Astrocyte (in vitro differentiated cells and primary cell): Measurements from ENCODE around the gene ZNF571. TPM values are rescaled to one million over a fixed set of nuclear protein-coding genes. Genes with fewer than 3 reads are reported as not detected.

Experiments used
- DNase-seq: peaks from one replicate; pipeline ENCODE4 v3.0.0-alpha.2; 2010; ENCODE audit warnings: low read depth
- FAIRE-seq: peaks from 2 replicates; lab custom pipeline; 2011; peaks lifted over from hg19 to GRCh38; lab: Jason Lieb, UNC
- H2AFZ ChIP-seq: 2 replicates; pipeline ENCODE4 v1.6.0; 2012; ENCODE audit warnings: low read depth, low read length, inconsistent platforms
- H3K27ac ChIP-seq: 2 replicates; pipeline ENCODE4 v1.5.1; 2011; ENCODE audit warnings: low read depth, low read length, inconsistent platforms
- H3K27me3 ChIP-seq: 2 replicates; pipeline ENCODE4 v1.6.0; 2011; ENCODE audit warnings: low read length, inconsistent platforms; ENCODE audit not compliant: insufficient read depth
- H3K36me3 ChIP-seq: 2 replicates; pipeline ENCODE4 v1.5.1; 2011; ENCODE audit warnings: low read length, inconsistent platforms; ENCODE audit not compliant: insufficient read depth
- H3K4me1 ChIP-seq: 2 replicates; pipeline ENCODE4 v1.5.1; 2011; ENCODE audit warnings: low read length, inconsistent platforms; ENCODE audit not compliant: insufficient read depth
- H3K4me2 ChIP-seq: 2 replicates; pipeline ENCODE4 v1.6.0; 2012; ENCODE audit warnings: low read length, inconsistent platforms
- H3K4me3 ChIP-seq: 2 replicates; pipeline ENCODE4 v1.5.1; 2011; ENCODE audit warnings: low read depth, mild to moderate bottlenecking, low read length, inconsistent platforms; ENCODE audit not compliant: insufficient read depth
- H3K79me2 ChIP-seq: 2 replicates; pipeline ENCODE4 v1.6.0; 2012; ENCODE audit warnings: mild to moderate bottlenecking, low read length, inconsistent platforms; ENCODE audit not compliant: insufficient read depth
- H3K9ac ChIP-seq: 2 replicates; pipeline ENCODE4 v1.6.0; 2012; ENCODE audit warnings: mild to moderate bottlenecking, low read length, inconsistent platforms
- H3K9me3 ChIP-seq: 2 replicates; pipeline ENCODE4 v1.5.1; 2012; ENCODE audit warnings: low read depth, mild to moderate bottlenecking, low read length, inconsistent platforms; ENCODE audit not compliant: insufficient read depth
- H4K20me1 ChIP-seq: 2 replicates; pipeline ENCODE4 v1.6.0; 2012; ENCODE audit warnings: low read length, inconsistent platforms; ENCODE audit not compliant: insufficient read depth
- H3K27ac Mint-ChIP-seq: one replicate; pipeline ENCODE4 v1.8.0; 2021; ENCODE audit warnings: mild to moderate bottlenecking, mixed read lengths; ENCODE audit not compliant: unreplicated experiment
- H3K27me3 Mint-ChIP-seq: one replicate; pipeline ENCODE4 v1.8.0; 2021; ENCODE audit warnings: low read depth, mixed read lengths; ENCODE audit not compliant: unreplicated experiment
- H3K36me3 Mint-ChIP-seq: one replicate; pipeline ENCODE4 v1.8.0; 2021; ENCODE audit warnings: low read depth, mixed read lengths; ENCODE audit not compliant: unreplicated experiment
- H3K4me1 Mint-ChIP-seq: one replicate; pipeline ENCODE4 v1.8.0; 2021; ENCODE audit warnings: low read depth, mixed read lengths; ENCODE audit not compliant: unreplicated experiment
- H3K4me3 Mint-ChIP-seq: one replicate; pipeline ENCODE4 v1.8.0; 2021; ENCODE audit warnings: mild to moderate bottlenecking, moderate library complexity, mixed read lengths; ENCODE audit not compliant: unreplicated experiment
- H3K9me3 Mint-ChIP-seq: one replicate; pipeline ENCODE4 v1.8.0; 2021; ENCODE audit warnings: mild to moderate bottlenecking, mixed read lengths; ENCODE audit not compliant: unreplicated experiment
- EZH2 ChIP-seq: IDR thresholded peaks from 2 replicates; pipeline ENCODE4 v1.6.1; 2012; ENCODE audit warnings: mild to moderate bottlenecking, low read length, inconsistent platforms; ENCODE audit not compliant: insufficient read depth
- total RNA-seq: library from RNA; stranded (reverse); gene quantifications from 2 replicates; pipeline ENCODE4 v1.2.1, GENCODE V29; 2021
- TF ChIP-seq, protein P1 (sequence below): IDR thresholded peaks from 2 replicates; pipeline ENCODE4 v1.5.1; 2011; ENCODE audit warnings: low read depth, mild to moderate bottlenecking, inconsistent platforms, low read length, moderate library complexity; ENCODE audit not compliant: insufficient read depth

Gene ZNF571
- total RNA-seq, 1 donor from 2014 or later, result 3.0 TPM

DNA sequence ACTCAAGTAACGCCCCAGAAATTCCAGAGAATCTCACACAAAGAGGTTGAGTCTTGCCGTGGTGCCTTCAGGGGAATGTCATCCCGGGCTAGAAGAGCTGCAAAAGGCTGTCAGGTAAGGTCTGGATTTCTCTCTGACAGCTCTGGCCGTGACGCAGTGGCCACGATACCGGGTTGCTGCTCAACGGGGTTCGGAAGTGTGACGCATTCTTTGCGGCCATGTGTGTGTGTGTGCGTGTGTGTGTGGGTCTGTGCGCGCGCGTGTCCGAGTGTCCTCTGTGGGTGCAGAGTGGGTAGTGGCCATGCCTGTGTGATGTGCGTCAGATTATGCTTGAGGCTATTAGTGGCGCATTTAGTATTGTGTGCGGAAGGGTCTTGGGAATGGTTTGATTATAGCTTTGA lies 390 bp upstream of the ZNF571 start:
- H3K27ac ChIP-seq, result peak overlapping the region; percentile 66
- no peak for FAIRE-seq

DNA sequence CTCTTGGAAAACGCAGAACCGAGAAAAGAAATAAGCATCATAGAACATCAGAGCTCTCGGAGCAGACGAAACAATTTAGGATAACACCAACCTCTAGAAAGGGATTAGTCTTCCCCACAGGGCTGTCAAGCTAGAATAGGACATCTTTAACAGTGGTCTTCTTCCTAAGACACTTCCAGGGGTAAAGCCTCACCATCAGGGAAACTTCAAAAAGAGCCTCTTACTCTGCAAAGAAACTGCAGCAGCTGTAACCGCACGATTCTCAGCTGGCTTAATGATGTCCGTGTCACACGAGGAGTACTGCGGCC lies 642 bp downstream of the ZNF571 start:
- H3K27ac Mint-ChIP-seq, result peak overlapping the region; percentile 91
- H3K4me1 Mint-ChIP-seq, result no peaks in the 10 kb centered on the region
- Histone ChIP-seq H3K4me1 (peaks cover 13% of the 10 kb centered on the region), H3K9ac (peak overlapping the region; percentile 77), H2AFZ (peak overlapping the region; percentile 97), H4K20me1 (no peaks in the 10 kb centered on the region), H3K4me3 (peak overlapping the region; percentile 85), H3K27me3 (no peaks in the 10 kb centered on the region), H3K9me3 (no peaks in the 10 kb centered on the region), H3K79me2 (no peaks in the 10 kb centered on the region), H3K4me2 (peak overlapping the region; percentile 98), H3K27ac (peak overlapping the region; percentile 66), H3K36me3 (no peaks in the 10 kb centered on the region)
- FAIRE-seq, result no peak
- peak; percentile 0 for DNase-seq
- H3K36me3 Mint-ChIP-seq, result peaks cover 5% of the 10 kb centered on the region
- peak overlapping the region; percentile 98 for H3K4me3 Mint-ChIP-seq
- TF ChIP-seq, protein P1, sequence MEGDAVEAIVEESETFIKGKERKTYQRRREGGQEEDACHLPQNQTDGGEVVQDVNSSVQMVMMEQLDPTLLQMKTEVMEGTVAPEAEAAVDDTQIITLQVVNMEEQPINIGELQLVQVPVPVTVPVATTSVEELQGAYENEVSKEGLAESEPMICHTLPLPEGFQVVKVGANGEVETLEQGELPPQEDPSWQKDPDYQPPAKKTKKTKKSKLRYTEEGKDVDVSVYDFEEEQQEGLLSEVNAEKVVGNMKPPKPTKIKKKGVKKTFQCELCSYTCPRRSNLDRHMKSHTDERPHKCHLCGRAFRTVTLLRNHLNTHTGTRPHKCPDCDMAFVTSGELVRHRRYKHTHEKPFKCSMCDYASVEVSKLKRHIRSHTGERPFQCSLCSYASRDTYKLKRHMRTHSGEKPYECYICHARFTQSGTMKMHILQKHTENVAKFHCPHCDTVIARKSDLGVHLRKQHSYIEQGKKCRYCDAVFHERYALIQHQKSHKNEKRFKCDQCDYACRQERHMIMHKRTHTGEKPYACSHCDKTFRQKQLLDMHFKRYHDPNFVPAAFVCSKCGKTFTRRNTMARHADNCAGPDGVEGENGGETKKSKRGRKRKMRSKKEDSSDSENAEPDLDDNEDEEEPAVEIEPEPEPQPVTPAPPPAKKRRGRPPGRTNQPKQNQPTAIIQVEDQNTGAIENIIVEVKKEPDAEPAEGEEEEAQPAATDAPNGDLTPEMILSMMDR, result no peak
- peaks cover 29% of the 10 kb centered on the region for H3K9me3 Mint-ChIP-seq
- H3K27me3 Mint-ChIP-seq, result no peaks in the 10 kb centered on the region

More for the DNA sequence above, 390 bp upstream of the ZNF571 start:
- peak overlapping the region; percentile 98 for H3K4me3 Mint-ChIP-seq
- H3K9me3 Mint-ChIP-seq, result peaks cover 21% of the 10 kb centered on the region
- Histone ChIP-seq H4K20me1 (no peaks in the 10 kb centered on the region), H3K79me2 (no peaks in the 10 kb centered on the region), H3K9ac (peak overlapping the region; percentile 77), H3K4me1 (peaks cover 13% of the 10 kb centered on the region), H2AFZ (peak overlapping the region; percentile 97), H3K27me3 (no peaks in the 10 kb centered on the region), H3K9me3 (no peaks in the 10 kb centered on the region), H3K4me3 (peak overlapping the region; percentile 85), H3K4me2 (peak overlapping the region; percentile 98), H3K36me3 (no peaks in the 10 kb centered on the region)
- H3K4me1 Mint-ChIP-seq, result no peaks in the 10 kb centered on the region
- TF ChIP-seq, protein P1, result no peak
- no peak for TF ChIP-seq EZH2
- DNase-seq, result peak; percentile 74
- H3K27me3 Mint-ChIP-seq, result no peaks in the 10 kb centered on the region
- peaks cover 4% of the 10 kb centered on the region for H3K36me3 Mint-ChIP-seq
- H3K27ac Mint-ChIP-seq, result peak overlapping the region; percentile 91

DNA sequence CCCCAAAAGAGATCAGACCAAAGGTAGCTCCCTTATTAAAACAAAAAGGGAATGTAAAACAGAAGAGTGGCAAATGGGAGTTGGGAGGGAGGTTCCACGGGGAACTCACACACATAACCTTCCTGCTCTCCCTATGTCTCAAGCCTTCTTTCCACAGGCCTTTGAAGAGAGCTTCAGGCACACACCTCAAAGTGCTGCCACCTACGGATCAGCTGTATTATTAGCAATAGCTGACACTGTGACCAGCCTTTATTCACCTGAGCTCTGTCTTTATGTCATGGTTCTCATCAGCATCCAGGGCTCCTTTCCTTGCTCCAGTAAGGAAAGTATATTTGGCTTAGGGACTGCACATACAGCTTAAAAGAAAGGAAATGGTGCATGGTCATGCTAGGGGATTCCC lies 11.3 kb downstream of the ZNF571 start:
- Mint-ChIP-seq H3K4me1 (no peaks in the 10 kb centered on the region), H3K27ac (no peak overlapping the region)
- FAIRE-seq, result no peak

More for the DNA sequence above, 11.3 kb downstream of the ZNF571 start:
- Mint-ChIP-seq H3K9me3 (peaks cover 28% of the 10 kb centered on the region), H3K27me3 (no peaks in the 10 kb centered on the region), H3K4me3 (no peak overlapping the region), H3K36me3 (peaks cover 40% of the 10 kb centered on the region)
- Histone ChIP-seq H4K20me1 (no peaks in the 10 kb centered on the region), H3K27me3 (no peaks in the 10 kb centered on the region), H3K4me2 (no peak overlapping the region), H3K79me2 (no peaks in the 10 kb centered on the region), H2AFZ (no peak overlapping the region), H3K27ac (no peak overlapping the region), H3K9ac (no peak overlapping the region), H3K36me3 (peaks cover 5% of the 10 kb centered on the region), H3K9me3 (peaks cover 39% of the 10 kb centered on the region), H3K4me1 (no peaks in the 10 kb centered on the region), H3K4me3 (no peak overlapping the region)
- TF ChIP-seq, protein P1, result no peak
- no peak for TF ChIP-seq EZH2
- no peak for DNase-seq
